GM12892 (cell line): ENCODE measurements around the gene GUCY2F.

Source experiments
- POLR2A ChIP-seq: IDR thresholded peaks from 2 replicates; pipeline ENCODE4 v1.6.1; 2011; ENCODE audit warnings: low read depth, low read length, control low read depth
- POLR2AphosphoS5 ChIP-seq: IDR thresholded peaks from 2 replicates; pipeline ENCODE4 v1.6.1; 2011; ENCODE audit warnings: low read depth, low read length, control low read depth
- TAF1 ChIP-seq: IDR thresholded peaks from 2 replicates; pipeline ENCODE4 v1.6.1; 2011; ENCODE audit warnings: low read depth, mild to moderate bottlenecking, control low read depth, low read length, borderline replicate concordance

- TF ChIP-seq POLR2AphosphoS5 (no peak), POLR2A (no peak), TAF1 (no peak)
Measured at GRCh38 chrX:109372291-109372690, 109.6 kb downstream of the GUCY2F start.
